ENCODE measurements around the gene DYSF. TPM values are rescaled to one million over a fixed set of nuclear protein-coding genes. Genes with fewer than 3 reads are reported as not detected.

The DYSF gene
- total RNA-seq, 1 donor from 2014 or later = 4.2 TPM

DNA sequence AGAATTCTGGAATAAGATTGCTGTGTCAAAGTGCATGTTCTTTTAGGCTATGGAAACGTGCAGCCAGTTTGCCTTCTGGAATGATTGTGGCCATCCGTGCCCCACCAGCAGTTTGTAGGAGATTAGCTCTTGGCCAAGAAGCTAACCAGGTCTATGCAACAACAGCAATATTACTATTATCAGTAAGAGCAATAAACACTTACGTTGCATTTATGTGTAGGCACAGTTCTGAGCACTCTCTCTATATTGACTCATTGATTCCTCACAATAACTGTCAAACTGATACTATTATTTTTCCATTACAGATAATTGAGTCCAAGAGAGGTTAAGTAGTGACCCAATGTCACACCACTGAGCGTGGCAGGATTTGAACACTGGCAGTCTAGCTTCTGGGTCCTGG is 186.4 kb downstream of the DYSF start:
- Mint-ChIP-seq H3K4me3 (no peak overlapping the region), H3K36me3 (no peaks in the 10 kb centered on the region), H3K27me3 (no peaks in the 10 kb centered on the region), H3K4me1 (ENCODE audit: unreplicated experiment) (peaks cover 7% of the 10 kb centered on the region), H3K9me3 (no peaks in the 10 kb centered on the region), H3K27ac (no peak overlapping the region)
- DNase-seq (ENCODE audit: extremely low spot score, unreplicated experiment) = no peak
- TF ChIP-seq, protein P1, sequence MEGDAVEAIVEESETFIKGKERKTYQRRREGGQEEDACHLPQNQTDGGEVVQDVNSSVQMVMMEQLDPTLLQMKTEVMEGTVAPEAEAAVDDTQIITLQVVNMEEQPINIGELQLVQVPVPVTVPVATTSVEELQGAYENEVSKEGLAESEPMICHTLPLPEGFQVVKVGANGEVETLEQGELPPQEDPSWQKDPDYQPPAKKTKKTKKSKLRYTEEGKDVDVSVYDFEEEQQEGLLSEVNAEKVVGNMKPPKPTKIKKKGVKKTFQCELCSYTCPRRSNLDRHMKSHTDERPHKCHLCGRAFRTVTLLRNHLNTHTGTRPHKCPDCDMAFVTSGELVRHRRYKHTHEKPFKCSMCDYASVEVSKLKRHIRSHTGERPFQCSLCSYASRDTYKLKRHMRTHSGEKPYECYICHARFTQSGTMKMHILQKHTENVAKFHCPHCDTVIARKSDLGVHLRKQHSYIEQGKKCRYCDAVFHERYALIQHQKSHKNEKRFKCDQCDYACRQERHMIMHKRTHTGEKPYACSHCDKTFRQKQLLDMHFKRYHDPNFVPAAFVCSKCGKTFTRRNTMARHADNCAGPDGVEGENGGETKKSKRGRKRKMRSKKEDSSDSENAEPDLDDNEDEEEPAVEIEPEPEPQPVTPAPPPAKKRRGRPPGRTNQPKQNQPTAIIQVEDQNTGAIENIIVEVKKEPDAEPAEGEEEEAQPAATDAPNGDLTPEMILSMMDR (conservative IDR thresholded peaks at IDR 0.05) = no peak

DNA sequence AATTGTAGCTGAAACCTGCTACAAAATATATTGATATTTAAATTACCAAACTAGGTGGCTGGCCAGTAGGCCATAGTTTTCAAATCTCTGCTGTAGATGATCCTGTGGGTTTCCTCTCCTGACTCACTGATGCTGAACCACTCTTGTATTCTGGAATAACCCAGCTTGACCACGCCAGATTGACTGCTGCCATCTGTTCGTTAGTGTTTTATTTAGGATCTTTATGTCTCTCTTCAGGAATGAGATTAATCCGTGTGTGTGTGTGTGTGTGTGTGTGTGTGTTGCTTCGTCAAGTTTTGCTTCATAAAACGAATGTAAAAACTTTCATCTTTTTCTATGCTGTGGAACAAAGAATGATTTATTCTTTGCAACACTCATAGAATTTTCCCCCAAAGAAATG is 187.1 kb downstream of the DYSF start:
- H3K4me3 Mint-ChIP-seq = no peak overlapping the region
- peaks cover 7% of the 10 kb centered on the region for H3K4me1 Mint-ChIP-seq (ENCODE audit: unreplicated experiment)
- H3K27ac Mint-ChIP-seq = no peak overlapping the region
- TF ChIP-seq, protein P1 (conservative IDR thresholded peaks at IDR 0.05) = no peak
- no peaks in the 10 kb centered on the region for H3K36me3 Mint-ChIP-seq
- H3K9me3 Mint-ChIP-seq = no peaks in the 10 kb centered on the region
- no peak for DNase-seq (ENCODE audit: extremely low spot score, unreplicated experiment)
- H3K27me3 Mint-ChIP-seq = no peaks in the 10 kb centered on the region

DNA sequence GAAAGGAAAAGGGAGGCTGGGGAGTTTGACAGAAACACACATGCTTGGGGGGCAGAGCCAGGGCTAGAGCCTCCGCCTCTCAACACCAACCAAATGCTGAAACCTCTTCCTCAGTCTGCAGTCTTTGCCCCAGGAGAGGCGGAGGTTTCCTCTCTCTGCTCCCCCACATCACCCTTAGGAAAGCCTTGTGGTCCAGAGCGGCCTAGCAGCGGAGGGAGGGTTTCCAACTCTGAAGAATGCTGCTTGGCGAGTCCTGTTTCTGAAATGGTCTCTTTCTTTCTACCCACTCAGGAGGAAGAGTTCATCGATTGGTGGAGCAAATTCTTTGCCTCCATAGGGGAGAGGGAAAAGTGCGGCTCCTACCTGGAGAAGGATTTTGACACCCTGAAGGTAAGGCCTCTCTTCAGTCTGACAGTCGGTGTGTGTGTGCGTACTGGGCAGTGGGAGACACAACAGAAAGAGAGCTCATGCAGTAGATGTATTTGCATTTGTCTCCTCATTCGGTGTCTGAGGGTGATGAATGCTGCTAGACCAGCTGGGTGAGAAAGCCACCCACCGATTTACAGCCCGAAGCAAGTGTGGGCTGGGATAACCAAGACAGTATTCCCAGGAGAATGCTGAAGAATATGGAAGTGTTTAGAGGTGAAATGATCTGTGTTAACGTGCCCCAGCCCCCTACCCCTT is 190.5 kb downstream of the DYSF start:
- TF ChIP-seq, protein P1 (conservative IDR thresholded peaks at IDR 0.05) = no peak
- Mint-ChIP-seq H3K4me3 (no peak overlapping the region), H3K27me3 (no peaks in the 10 kb centered on the region), H3K4me1 (ENCODE audit: unreplicated experiment) (peaks cover 7% of the 10 kb centered on the region), H3K36me3 (peaks cover 4% of the 10 kb centered on the region), H3K27ac (peak overlapping the region; percentile 5), H3K9me3 (peaks cover 5% of the 10 kb centered on the region)
- DNase-seq (ENCODE audit: extremely low spot score, unreplicated experiment) = no peak

DNA sequence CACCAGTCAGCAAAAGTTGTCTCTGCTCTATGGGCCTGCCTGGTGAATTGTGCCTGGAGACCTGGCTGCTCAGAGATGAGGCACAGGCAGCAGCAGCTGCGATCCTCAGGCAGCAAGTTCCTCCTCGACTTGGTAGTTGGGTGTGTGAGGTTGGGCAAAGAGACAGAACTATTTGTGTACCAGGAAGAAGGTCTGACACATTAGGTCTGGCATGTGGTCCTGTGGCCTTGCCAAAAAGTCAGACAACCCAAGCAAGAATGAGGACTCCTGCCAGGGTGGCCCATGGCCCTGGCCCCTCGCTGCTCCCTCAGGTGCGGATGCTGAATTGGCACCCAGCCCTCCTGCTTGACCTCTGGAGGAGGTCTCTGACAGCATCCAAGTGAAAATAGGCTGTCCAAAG is 192.7 kb downstream of the DYSF start:
- H3K9me3 Mint-ChIP-seq = peaks cover 5% of the 10 kb centered on the region
- no peaks in the 10 kb centered on the region for H3K27me3 Mint-ChIP-seq
- DNase-seq (ENCODE audit: extremely low spot score, unreplicated experiment) = no peak
- H3K4me1 Mint-ChIP-seq (ENCODE audit: unreplicated experiment) = peaks cover 7% of the 10 kb centered on the region
- H3K4me3 Mint-ChIP-seq = no peak overlapping the region
- TF ChIP-seq, protein P1 (conservative IDR thresholded peaks at IDR 0.05) = no peak
- peaks cover 4% of the 10 kb centered on the region for H3K36me3 Mint-ChIP-seq
- no peak overlapping the region for H3K27ac Mint-ChIP-seq

DNA sequence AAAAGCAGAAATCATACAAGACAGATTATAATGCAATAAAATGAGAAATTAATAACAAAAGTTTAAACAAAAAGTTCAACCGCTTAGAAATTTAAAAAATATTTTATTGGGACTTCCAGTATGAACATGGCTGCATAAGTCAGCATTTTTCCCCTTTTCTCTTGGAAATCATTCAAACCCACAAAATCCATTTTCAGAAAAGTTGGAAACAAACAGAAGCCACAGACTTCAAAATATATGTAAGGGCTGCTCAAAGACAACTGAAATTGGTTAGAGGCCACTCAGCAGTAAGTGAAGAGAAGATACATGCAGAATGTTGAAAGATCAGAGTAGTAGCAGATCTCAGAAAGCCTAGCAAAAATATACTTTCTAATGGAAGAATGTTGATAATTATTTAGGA is 194.0 kb downstream of the DYSF start:
- Mint-ChIP-seq H3K4me1 (ENCODE audit: unreplicated experiment) (peaks cover 7% of the 10 kb centered on the region), H3K9me3 (peaks cover 5% of the 10 kb centered on the region), H3K4me3 (no peak overlapping the region), H3K27ac (no peak overlapping the region), H3K27me3 (no peaks in the 10 kb centered on the region), H3K36me3 (peaks cover 4% of the 10 kb centered on the region)
- TF ChIP-seq, protein P1 (conservative IDR thresholded peaks at IDR 0.05) = no peak
- no peak for DNase-seq (ENCODE audit: extremely low spot score, unreplicated experiment)

Data from type B pancreatic cell (in vitro differentiated cells).